ENCODE results near the gene EVL.

EVL gene

DNA sequence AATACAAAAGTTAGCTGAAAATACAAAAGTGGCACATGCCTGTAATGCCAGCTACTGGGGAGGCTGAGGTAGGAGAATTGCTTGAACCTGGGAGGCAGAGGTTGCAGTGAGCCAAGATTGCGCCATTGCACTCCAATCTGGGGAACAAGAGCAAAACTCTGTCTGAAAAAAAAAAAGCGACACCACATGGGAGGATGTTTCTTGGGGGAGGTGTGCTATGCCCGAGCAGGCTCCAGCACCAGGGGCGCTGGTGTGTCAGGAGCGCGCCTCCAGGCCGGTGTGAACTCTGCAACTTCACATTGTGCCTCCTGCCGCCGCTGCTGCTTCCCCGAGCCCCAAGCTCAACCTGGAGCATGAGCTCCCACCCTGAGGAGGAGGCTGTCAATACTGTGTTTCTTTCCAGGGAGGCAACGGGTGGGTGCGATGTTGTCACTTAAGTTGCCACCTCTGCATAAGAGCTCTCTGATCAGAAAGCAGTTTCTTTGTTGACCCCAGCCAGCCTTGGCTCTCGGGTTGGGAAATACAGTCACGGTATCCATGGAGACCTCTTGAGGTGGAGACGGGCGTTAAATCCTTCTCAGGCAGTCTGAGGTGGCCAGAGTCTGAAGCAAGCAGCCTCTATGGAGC lies 75.3 kb downstream of the EVL start (continued):
- TF ChIP-seq, protein P1, sequence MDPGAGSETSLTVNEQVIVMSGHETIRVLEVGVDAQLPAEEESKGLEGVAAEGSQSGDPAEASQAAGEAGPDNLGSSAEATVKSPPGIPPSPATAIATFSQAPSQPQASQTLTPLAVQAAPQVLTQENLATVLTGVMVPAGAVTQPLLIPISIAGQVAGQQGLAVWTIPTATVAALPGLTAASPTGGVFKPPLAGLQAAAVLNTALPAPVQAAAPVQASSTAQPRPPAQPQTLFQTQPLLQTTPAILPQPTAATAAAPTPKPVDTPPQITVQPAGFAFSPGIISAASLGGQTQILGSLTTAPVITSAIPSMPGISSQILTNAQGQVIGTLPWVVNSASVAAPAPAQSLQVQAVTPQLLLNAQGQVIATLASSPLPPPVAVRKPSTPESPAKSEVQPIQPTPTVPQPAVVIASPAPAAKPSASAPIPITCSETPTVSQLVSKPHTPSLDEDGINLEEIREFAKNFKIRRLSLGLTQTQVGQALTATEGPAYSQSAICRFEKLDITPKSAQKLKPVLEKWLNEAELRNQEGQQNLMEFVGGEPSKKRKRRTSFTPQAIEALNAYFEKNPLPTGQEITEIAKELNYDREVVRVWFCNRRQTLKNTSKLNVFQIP (CRISPR knock-in tag; IDR thresholded peaks at IDR 0.05; ENCODE audit: borderline replicate concordance, low read depth), result no peak
- TF ChIP-seq TOX (CRISPR knock-in tag; IDR thresholded peaks at IDR 0.05; ENCODE audit: borderline replicate concordance) (no peak), ZNF8 (CRISPR knock-in tag; IDR thresholded peaks at IDR 0.05) (no peak), OSR1 (CRISPR knock-in tag; IDR thresholded peaks at IDR 0.05) (no peak)

DNA sequence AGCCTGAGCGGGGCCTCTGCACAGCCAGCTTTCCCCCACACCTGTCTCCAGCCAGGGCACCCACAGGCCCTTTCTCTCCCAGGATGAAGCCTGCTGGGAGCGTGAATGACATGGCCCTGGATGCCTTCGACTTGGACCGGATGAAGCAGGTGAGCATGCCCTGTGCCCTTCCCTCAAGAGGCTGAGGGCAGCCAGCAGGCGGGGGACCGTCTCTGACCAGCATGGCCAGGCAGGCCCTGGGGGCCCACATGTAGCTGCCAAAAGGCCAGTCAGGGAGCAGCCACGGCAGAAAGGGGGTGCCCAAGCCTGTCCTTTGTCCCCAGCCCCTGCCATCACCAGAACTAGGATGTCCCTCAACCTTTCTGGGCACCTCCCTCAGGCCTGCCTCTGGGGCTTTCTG lies 75.9 kb downstream of the EVL start:
- ATAC-seq, result no peak
- TF ChIP-seq ESRRG (CRISPR knock-in tag; IDR thresholded peaks at IDR 0.05), result no peak
- no peak for TF ChIP-seq ZNF565 (CRISPR knock-in tag; conservative IDR thresholded peaks at IDR 0.05; ENCODE audit: low read depth)
- no peak for TF ChIP-seq CSDC2 (CRISPR knock-in tag; IDR thresholded peaks at IDR 0.05)
- TF ChIP-seq GLIS3 (CRISPR knock-in tag; IDR thresholded peaks at IDR 0.05), result no peak
- TF ChIP-seq, protein P2, sequence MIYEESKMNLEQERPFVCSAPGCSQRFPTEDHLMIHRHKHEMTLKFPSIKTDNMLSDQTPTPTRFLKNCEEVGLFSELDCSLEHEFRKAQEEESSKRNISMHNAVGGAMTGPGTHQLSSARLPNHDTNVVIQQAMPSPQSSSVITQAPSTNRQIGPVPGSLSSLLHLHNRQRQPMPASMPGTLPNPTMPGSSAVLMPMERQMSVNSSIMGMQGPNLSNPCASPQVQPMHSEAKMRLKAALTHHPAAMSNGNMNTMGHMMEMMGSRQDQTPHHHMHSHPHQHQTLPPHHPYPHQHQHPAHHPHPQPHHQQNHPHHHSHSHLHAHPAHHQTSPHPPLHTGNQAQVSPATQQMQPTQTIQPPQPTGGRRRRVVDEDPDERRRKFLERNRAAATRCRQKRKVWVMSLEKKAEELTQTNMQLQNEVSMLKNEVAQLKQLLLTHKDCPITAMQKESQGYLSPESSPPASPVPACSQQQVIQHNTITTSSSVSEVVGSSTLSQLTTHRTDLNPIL (CRISPR knock-in tag; IDR thresholded peaks at IDR 0.05; ENCODE audit: low read depth), result no peak
- TF ChIP-seq, protein P1 (CRISPR knock-in tag; IDR thresholded peaks at IDR 0.05; ENCODE audit: borderline replicate concordance, low read depth), result no peak
- TF ChIP-seq, protein P3, sequence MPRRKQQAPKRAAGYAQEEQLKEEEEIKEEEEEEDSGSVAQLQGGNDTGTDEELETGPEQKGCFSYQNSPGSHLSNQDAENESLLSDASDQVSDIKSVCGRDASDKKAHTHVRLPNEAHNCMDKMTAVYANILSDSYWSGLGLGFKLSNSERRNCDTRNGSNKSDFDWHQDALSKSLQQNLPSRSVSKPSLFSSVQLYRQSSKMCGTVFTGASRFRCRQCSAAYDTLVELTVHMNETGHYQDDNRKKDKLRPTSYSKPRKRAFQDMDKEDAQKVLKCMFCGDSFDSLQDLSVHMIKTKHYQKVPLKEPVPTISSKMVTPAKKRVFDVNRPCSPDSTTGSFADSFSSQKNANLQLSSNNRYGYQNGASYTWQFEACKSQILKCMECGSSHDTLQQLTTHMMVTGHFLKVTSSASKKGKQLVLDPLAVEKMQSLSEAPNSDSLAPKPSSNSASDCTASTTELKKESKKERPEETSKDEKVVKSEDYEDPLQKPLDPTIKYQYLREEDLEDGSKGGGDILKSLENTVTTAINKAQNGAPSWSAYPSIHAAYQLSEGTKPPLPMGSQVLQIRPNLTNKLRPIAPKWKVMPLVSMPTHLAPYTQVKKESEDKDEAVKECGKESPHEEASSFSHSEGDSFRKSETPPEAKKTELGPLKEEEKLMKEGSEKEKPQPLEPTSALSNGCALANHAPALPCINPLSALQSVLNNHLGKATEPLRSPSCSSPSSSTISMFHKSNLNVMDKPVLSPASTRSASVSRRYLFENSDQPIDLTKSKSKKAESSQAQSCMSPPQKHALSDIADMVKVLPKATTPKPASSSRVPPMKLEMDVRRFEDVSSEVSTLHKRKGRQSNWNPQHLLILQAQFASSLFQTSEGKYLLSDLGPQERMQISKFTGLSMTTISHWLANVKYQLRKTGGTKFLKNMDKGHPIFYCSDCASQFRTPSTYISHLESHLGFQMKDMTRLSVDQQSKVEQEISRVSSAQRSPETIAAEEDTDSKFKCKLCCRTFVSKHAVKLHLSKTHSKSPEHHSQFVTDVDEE (CRISPR knock-in tag; IDR thresholded peaks at IDR 0.05), result no peak
- TF ChIP-seq ZNF8 (CRISPR knock-in tag; IDR thresholded peaks at IDR 0.05), result no peak
- TF ChIP-seq ARNTL (CRISPR knock-in tag; IDR thresholded peaks at IDR 0.05; ENCODE audit: borderline replicate concordance, low read depth), result no peak
- no peak for TF ChIP-seq ZFP3 (CRISPR knock-in tag; IDR thresholded peaks at IDR 0.05)

DNA sequence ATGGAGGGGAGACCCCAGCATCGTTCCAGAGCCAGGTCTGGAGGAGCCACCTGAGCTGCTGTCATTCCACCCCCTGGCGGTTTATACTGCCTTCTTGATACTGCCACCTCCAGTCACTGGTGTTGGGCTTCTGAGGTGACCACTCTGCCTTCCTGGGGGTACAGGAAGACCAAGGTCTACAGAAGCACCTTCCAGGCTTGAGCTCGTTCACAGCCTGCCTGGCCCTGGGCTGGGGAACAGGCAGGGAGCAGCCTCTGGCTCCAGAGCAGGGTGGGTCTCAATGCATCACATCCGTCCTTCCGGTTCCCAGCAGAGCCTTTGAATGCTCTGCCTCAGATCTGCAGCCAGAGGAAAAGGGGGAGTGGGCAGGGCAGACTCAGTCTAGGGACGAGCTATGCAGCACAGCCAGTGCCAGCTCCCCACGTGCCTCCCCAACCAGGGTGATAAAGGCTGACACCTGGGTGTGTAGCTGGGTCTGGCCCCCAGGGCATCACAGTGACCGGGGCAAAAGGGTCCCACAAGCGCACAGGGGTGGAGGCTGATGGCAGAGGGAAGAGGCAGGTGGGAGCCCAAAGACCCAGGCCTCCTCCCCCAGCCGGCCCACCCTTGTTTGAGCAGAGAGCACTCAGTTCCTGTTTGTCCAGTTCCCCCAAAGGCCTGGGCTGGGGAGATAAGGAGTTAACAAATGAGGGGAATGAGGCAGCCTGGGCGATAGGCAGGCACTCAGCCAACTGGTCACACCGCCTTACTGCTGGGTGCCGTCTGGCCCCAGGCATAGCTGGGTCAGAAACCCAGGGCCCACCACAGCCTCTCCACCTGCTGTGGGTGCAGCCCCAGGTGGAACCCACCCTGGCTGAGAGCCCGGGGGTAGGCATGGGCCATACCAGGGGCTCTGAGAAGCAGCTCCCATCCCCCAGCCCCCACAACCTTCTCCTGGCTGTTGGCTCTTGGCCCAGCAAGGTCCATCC lies 77.1 kb downstream of the EVL start:
- ATAC-seq, result peak; percentile 23; the same call in 1 of the 3 replicates
- TF ChIP-seq ZFP3 (CRISPR knock-in tag; IDR thresholded peaks at IDR 0.05), result peak; percentile 52; the same call in 1 of the 2 replicates
- no peak for TF ChIP-seq ARNTL (CRISPR knock-in tag; IDR thresholded peaks at IDR 0.05; ENCODE audit: borderline replicate concordance, low read depth)
- TF ChIP-seq, protein P1 (CRISPR knock-in tag; IDR thresholded peaks at IDR 0.05; ENCODE audit: borderline replicate concordance, low read depth), result no peak

DNA sequence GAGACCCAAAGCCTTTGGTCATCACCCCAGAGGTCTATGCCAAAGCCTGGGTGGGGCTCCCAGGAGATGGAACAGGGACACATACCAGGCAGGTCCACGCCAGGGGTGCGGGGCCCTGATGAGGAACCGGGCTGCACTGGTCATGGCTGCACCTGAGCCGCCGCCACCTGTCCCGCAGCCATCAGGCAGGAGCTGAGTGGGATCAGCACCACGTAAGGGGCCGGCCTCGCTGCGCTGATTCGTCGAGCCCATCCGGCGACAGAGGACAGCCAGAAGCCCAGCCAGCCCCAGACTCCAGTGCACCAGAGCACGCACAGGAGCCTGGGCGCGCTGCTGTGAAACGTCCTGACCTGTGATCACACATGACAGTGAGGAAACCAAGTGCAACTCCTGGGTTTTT lies 78.3 kb downstream of the EVL start:
- ATAC-seq, result no peak
- TF ChIP-seq, protein P3 (CRISPR knock-in tag; IDR thresholded peaks at IDR 0.05), result no peak
- TF ChIP-seq GLIS3 (CRISPR knock-in tag; IDR thresholded peaks at IDR 0.05), result no peak
- TF ChIP-seq CSDC2 (CRISPR knock-in tag; IDR thresholded peaks at IDR 0.05), result no peak
- TF ChIP-seq ARNTL (CRISPR knock-in tag; IDR thresholded peaks at IDR 0.05; ENCODE audit: borderline replicate concordance, low read depth), result no peak
- TF ChIP-seq ZNF8 (CRISPR knock-in tag; IDR thresholded peaks at IDR 0.05), result no peak
- TF ChIP-seq RARB (CRISPR knock-in tag; IDR thresholded peaks at IDR 0.05), result no peak
- TF ChIP-seq, protein P2 (CRISPR knock-in tag; IDR thresholded peaks at IDR 0.05; ENCODE audit: low read depth), result no peak
- TF ChIP-seq, protein P4, sequence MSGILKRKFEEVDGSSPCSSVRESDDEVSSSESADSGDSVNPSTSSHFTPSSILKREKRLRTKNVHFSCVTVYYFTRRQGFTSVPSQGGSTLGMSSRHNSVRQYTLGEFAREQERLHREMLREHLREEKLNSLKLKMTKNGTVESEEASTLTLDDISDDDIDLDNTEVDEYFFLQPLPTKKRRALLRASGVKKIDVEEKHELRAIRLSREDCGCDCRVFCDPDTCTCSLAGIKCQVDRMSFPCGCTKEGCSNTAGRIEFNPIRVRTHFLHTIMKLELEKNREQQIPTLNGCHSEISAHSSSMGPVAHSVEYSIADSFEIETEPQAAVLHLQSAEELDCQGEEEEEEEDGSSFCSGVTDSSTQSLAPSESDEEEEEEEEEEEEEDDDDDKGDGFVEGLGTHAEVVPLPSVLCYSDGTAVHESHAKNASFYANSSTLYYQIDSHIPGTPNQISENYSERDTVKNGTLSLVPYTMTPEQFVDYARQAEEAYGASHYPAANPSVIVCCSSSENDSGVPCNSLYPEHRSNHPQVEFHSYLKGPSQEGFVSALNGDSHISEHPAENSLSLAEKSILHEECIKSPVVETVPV (CRISPR knock-in tag; IDR thresholded peaks at IDR 0.05), result no peak
- TF ChIP-seq TOX (CRISPR knock-in tag; IDR thresholded peaks at IDR 0.05; ENCODE audit: borderline replicate concordance), result no peak

Measured in SK-N-SH treated with all-trans-retinoic acid at 6 μM for 48 hours (cell line).